Kidney epithelial cell (primary cell): ENCODE measurements around the gene KCNMA1. TPM values are rescaled to one million over a fixed set of nuclear protein-coding genes. Genes with fewer than 3 reads are reported as not detected.

Experiments used
- DNase-seq: peaks from one replicate; pipeline ENCODE4 v3.0.0-alpha.2; 2010; ENCODE audit warnings: low read depth
- H3K27me3 ChIP-seq: 2 replicates; pipeline ENCODE4 v1.6.0; 2011; ENCODE audit warnings: low read length; ENCODE audit not compliant: control insufficient read depth, insufficient read depth
- H3K36me3 ChIP-seq: 2 replicates; pipeline ENCODE4 v1.5.1; 2011; ENCODE audit warnings: low read length; ENCODE audit not compliant: control insufficient read depth, insufficient read depth
- H3K4me3 ChIP-seq: 2 replicates; pipeline ENCODE4 v1.5.1; 2011; ENCODE audit warnings: low read depth, mild to moderate bottlenecking, control low read depth, low read length
- CTCF ChIP-seq: IDR thresholded peaks from 2 replicates; pipeline ENCODE4 v1.5.1; 2011; ENCODE audit warnings: mild to moderate bottlenecking, moderate library complexity, low read length, control low read depth, inconsistent platforms; ENCODE audit not compliant: insufficient read depth, poor library complexity, severe bottlenecking
- total RNA-seq: library from RNA; depleted of rRNA; stranded (reverse); fragments of >200 nt; gene quantifications from 2 replicates; pipeline ENCODE4 v1.2.3, GENCODE V29; 2015

The KCNMA1 gene
- total RNA-seq, 1 donor from 2014 or later = 18.9 TPM

- Histone ChIP-seq H3K36me3 (no peaks in the 10 kb centered on the region), H3K27me3 (no peaks in the 10 kb centered on the region), H3K4me3 (no peak overlapping the region)
- DNase-seq = no peak
- no peak for TF ChIP-seq CTCF
Measured at GRCh38 chr10:77409697-77410471, 227.7 kb downstream of the KCNMA1 start.

- no peak for TF ChIP-seq CTCF
- DNase-seq = no peak
- H3K27me3 ChIP-seq = no peaks in the 10 kb centered on the region
- H3K36me3 ChIP-seq = no peaks in the 10 kb centered on the region
- no peak overlapping the region for H3K4me3 ChIP-seq
Measured at GRCh38 chr10:77408259-77408658, 229.3 kb downstream of the KCNMA1 start.

GRCh38 chr10:77406764-77407430 is 230.7 kb downstream of the KCNMA1 start:
- Histone ChIP-seq H3K36me3 (no peaks in the 10 kb centered on the region), H3K4me3 (no peak overlapping the region), H3K27me3 (no peaks in the 10 kb centered on the region)
- no peak for TF ChIP-seq CTCF
- DNase-seq = no peak

- Histone ChIP-seq H3K36me3 (no peaks in the 10 kb centered on the region), H3K27me3 (no peaks in the 10 kb centered on the region), H3K4me3 (no peak overlapping the region)
- DNase-seq = peak; percentile 57
- TF ChIP-seq CTCF = no peak
Measured at GRCh38 chr10:77405771-77406241, 231.8 kb downstream of the KCNMA1 start.

- no peak overlapping the region for H3K4me3 ChIP-seq
- no peak for TF ChIP-seq CTCF
- no peaks in the 10 kb centered on the region for H3K36me3 ChIP-seq
- no peaks in the 10 kb centered on the region for H3K27me3 ChIP-seq
- no peak for DNase-seq
Measured at GRCh38 chr10:77404810-77405209, 232.8 kb downstream of the KCNMA1 start.

GRCh38 chr10:77403761-77404160 is 233.8 kb downstream of the KCNMA1 start:
- no peak for TF ChIP-seq CTCF
- Histone ChIP-seq H3K4me3 (no peak overlapping the region), H3K27me3 (no peaks in the 10 kb centered on the region), H3K36me3 (no peaks in the 10 kb centered on the region)
- no peak for DNase-seq
